ENCODE data around the gene EIF2S1.

Gene EIF2S1

DNA sequence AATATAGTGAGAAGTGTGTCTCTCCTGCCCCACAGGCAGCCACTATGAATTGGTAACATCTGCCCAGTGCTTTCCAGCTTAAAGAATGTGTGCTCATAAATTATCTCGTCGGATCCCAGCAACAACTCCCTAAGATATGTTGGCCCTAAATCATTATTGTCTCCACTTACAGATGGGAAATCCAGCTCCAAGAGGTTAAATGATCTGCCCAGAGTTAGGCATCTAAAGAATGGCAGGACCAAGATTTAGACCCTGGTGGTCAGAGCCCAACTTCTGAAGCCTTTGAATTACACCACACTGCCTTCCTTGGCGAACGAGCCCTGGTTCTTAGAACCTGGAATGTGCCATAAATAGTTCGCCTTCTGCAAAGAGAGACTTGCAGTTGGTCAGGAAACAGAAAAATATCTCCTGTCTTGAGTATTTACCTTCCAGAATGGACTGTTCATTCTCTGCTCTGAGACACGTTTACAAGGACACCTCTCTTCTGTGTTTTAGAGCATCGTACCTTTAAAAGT is 72.0 kb downstream of the EIF2S1 start:
- H3K4me3 ChIP-seq (ENCODE audit: low read depth, low read length): no peak overlapping the region
- in situ Hi-C loops (cut with HindIII; ENCODE audit: low sequenced_read_pairs): loop anchor here (5.0 kb wide), 1 partner anchor 140 kb away; no protein-coding TSS in a partner anchor
- no peak for DNase-seq (ENCODE audit: low read depth)
- TF ChIP-seq CTCF (IDR thresholded peaks at IDR 0.05; ENCODE audit: low read depth, low read length, missing control alignments): no peak

GRCh38 chr14:67435603-67436002 is 75.5 kb downstream of the EIF2S1 start:
- TF ChIP-seq CTCF (IDR thresholded peaks at IDR 0.05; ENCODE audit: low read depth, low read length, missing control alignments): no peak
- no peak for DNase-seq (ENCODE audit: low read depth)
- in situ Hi-C loops (cut with HindIII; ENCODE audit: low sequenced_read_pairs): no loop called here
- no peak overlapping the region for H3K4me3 ChIP-seq (ENCODE audit: low read depth, low read length)
